ENCODE measurements around the gene DGCR6L.
"Not testable (repeated sequence)": the region's sequence is repeated elsewhere in the genome, so short reads cannot be mapped to it uniquely, and the experiment has no call there.

Gene DGCR6L

DNA sequence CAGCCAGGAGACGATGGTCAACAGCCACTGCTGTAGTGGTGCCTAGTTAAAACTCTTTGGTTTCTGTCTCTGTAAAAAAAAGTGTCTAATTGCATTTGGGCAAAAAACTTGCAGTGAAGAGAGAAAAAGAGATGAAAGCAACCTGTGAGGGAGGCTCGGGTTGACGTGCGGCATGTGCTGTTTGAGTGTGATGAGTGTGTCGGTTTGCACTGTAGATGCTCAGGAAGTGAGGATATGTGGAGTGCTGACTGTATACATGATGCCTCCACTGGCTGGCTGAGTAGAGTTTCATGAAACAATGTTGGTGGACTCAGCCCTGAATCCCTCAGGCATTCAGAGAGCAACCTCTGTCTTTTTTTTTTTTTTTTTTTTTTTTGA lies 4.3 kb upstream of the DGCR6L start:
- no peak for DNase-seq

DNA sequence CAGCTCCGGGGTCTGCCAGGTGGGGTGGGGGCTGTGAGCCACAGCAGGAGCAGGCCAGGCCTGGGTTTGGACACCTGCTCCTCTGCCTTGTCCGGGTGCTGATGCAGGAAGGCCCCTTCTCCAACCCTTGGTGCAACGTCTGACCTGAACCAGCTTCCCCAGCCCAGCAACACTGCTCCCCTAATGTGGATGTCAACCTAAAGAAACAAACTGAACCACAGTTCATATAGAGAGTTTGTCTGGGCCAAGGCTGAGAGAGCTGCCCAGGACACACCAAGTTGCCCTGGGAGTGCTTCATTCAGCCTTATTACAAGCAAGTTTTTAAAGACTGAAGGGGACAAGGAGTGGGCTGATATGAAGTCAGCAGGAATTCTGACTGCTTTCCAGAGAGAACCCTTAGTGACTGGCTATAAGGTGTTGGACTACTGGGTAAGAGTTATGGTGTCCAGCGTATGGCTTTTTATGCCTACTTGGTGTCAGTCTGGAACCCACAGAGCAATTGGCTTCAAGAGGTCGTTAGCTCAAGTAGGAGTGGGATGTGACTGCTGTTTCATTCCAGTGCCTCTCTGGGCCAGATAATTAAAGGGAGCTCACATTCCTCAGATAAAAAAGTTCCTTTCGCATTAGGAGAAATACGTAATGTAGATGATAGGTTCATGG lies 1.8 kb upstream of the DGCR6L start:
- not testable (repeated sequence) for DNase-seq

- not testable (repeated sequence) for DNase-seq
Observed at GRCh38 chr22:20320659-20321551, 1.0 kb upstream of the DGCR6L start.

DNA sequence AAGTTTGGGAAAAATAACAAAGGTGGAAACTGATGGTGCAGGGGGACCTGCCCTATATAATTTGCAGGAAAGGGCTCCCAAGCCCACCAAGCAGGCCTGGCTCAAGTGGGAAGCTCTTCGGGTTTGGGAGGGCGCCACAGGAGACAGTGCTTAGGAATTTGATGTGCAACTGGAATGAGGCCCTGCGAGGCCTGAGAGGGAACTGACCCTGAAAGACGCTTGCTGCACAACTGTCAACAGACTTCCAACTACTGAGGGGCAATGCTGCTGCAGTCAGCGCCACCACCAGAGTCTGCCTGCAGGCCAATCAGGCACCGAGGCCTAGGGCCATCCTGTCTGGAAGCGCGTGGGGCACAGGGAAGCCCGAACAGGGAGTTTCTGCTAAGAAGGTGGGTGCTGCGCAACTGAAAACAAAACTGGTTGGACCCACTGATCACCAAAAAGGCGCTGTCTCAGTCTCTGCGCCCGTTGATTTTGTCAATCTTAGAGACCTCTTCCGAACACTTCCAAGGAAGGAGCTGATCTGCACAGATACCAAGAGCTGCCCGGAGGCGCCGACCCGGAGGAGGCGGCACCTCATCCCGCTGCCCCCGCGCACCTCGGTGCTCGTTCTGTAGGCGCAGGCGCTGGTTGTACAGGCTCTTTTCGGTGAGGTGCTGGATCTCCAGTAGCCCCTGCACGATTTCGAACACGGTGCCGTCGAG lies 667 bp downstream of the DGCR6L start:
- no peak for DNase-seq

- not testable (repeated sequence) for DNase-seq
Observed at GRCh38 chr22:20318043-20318688, 1.7 kb downstream of the DGCR6L start.

DNA sequence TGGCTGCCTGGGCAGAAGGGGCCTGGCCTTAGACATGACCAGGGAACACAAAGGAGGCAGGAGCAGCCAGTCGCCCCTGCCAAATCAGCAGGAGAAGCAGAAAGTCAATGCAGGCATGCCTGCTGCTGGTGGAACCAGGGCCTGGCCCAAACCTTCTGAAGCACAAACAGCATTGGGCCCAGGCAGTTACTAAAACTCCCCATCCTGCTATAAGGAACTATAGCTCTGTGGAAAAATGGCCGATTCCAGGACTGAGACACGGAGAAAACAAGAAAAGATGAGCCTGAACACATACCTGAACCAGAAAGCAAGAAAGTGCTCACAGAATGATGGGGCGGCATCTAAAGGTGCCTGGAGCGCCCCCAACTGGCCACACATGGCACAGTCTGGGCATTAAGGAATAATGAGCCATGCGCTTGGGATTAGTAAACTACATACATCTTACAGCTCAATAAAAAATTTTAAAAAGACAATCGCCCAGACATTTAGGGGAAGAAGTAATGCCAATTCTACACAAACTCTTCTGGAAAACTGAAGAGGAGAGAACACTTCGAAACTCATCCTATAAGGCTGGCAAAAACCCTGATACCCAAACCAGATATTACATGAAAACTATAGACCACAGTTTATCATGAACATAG lies 2.3 kb downstream of the DGCR6L start:
- not testable (repeated sequence) for DNase-seq

- DNase-seq = no peak
Observed at GRCh38 chr22:20316844-20317401, 2.9 kb downstream of the DGCR6L start.

DNA sequence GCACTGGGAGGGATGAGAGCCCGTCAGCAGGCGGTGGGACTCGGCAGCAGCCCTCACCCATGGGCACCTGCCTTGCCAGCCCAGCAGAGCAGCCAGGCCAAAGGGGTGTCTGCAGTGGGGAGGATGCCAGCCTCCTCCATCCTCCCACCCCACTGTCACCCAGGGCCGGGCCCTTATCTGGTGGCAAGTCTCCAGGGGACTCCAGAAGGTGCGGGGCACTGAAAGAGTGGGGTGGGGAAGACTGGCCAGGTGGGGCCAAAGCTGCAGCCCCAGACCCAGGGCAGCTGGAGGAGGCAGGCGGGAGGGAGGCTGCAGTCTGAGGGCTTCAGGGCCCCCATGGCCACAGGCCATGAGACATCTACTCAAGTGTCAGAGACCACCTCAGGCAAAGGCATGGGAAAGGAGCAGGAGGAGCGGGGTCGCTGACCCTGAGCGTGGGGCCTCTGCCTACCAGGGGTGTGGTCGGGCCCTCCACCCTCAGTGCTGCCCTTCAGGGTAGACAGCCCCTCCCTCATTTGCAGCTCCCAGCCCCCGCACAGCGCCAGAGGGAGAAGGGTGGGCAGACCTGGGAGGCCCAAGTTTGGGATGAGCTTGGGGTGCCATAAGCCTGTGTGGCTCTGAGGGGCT lies 3.5 kb downstream of the DGCR6L start:
- DNase-seq = no peak

GRCh38 chr22:20315337-20316216 lies 4.3 kb downstream of the DGCR6L start:
- no peak for DNase-seq

GRCh38 chr22:20314741-20315336 lies 5.0 kb downstream of the DGCR6L start:
- not testable (repeated sequence) for DNase-seq

DNA sequence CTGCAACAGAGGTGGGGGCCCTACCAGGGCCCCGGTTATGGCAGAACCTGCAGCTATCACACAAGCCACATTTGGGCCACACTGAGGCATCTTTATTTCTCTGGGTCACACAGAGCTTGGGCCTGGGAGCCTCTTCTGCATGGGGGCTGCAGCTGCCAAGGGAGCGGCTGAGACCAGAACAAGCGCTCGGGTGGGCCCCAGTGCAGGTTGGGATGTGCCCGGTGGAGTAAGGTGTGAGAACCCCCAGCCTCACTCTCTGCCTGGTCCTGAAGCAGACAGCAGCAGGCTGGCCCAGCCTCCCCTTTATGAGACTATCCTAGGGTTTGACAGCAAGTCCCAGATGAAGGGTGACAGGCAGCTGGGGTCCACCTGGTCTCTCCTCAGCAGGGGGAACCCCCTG lies 5.7 kb downstream of the DGCR6L start:
- not testable (repeated sequence) for DNase-seq

DNA sequence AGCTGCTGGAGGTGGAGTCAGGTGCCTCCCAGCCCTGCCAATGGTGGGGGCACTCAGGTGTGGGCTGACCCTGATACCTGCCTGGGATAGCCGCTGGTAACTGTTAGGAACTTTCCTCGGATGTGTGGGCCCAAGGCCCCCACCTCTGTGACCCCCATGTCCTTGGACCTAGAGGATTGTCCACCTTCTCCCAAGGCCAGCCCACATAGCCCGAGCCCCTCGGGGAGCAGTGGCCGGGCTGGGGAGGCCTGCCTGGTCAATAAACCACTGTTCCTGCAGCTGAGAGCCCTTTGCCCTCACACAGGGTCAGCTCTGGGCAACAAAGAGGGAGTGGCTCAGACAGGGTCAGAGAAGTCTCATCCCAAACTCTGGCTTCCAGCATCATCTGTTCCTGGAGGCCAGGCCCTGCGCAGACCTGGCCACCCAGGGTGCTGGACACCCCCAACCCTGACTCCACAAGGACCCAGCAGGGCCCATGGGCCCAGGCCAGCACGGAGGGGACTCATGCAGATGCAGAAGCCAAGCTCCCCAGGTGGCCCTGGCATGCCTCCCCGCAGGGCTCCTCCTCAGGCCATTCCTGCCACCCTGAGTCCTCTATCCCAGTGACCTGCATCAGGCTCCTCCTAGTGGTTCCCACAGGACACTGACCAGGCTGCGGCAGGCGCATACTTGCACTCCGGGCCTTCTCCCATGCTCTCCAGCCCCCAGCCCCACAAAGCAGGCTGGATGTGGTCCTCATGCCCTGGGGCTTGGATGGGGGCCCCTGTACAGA lies 6.4 kb downstream of the DGCR6L start:
- DNase-seq = not testable (repeated sequence)

DNA sequence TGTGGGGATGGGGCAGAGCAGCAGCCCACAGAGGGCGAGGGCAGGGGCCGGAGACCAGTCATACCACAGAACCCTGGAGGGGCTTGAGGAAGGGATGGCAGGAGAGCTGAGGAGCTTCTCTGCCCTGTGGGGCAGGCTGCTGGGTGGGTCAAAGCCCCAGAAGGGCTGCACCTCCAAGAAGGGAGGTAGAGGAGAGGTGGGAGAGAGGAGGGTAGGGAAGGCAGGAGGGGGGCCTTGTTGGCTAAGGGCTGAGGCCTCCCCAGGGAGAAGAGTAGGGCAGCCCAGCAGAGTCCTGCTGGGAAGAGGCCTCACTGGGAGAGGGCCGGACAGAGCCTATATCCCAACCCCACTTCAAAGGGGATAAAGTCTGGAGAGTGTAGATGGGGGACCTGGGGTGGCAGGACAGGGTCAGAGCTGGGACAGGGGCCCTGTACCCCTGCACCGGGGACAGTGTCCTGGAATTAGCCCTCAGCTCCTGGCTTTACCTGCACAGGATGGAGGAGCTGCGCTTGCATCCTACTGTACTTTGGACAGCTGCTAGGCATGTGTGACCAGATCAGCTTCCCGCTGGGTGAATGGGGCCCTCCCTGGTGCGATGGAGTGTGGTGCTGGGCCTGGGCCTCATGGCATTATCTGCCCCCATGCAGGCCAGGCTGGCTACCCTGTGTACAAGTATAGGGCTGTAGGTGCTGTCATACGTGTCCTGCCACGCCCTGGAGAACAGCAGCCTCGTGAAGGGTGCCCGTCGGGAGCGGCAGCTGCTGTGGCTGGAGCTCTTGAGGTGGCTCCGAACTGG lies 7.3 kb downstream of the DGCR6L start:
- DNase-seq = no peak

DNA sequence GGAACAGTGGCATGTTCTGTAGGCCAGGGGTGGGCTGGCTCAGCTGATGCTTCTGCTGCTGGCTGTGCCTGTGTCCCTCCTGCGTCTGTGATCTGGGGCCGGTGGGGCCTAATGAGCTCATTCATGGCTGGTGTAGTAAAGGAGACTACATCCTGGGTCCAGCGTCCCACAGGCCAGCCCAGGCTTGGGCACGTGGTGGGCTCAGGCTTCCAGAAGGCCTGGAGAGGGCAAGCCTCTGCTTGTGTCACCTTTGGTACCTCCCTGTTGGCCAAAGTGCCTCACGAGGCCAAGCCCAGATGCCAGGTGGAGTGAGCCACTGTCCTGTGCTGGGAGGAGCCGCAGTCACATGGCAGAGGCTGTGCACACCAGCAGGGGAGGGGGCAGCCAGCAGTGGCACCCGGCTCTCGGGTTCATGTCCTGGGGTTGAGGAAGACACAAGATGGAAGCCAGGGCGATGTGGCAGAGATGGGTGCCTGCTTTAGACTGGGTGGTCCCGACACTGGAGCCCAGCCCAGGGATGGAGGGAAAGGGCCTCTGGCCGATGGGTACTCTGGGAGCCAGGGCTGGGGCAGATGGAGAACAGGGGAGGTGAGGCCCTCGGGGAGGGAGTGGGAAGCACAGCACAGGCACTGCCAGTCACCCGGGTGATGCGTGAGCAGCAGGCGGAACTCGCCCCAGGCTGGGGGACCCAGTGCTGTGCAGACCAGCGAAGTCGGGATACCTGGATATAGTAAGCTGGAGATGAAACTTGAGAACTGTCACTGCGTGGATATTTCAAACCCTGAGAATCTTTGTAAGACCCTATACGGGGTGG lies 8.4 kb downstream of the DGCR6L start:
- not testable (repeated sequence) for DNase-seq

DNA sequence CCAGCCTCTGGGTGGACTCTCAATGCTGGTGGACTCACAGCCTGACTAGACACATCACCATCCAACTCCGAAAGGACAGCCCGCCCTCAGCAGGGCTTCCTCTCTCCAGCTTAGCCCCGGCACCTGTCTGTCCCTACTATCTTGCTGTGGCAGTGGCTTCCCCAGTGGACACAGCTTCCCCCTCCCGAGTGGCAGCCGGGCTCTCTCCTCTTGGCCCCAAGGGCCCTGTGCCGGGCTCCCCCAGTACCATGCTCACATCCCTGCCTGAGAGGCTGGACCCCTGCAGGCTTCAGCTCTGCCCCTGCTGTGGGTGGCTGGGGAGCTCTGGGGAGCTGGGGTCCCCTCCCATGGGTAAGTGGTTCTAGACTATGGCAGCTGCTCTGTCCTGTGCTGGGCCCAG lies 9.1 kb downstream of the DGCR6L start:
- DNase-seq = not testable (repeated sequence)

- not testable (repeated sequence) for DNase-seq
Observed at GRCh38 chr22:20310180-20310579, 9.7 kb downstream of the DGCR6L start.

- not testable (repeated sequence) for DNase-seq
Observed at GRCh38 chr22:20308806-20309650, 10.8 kb downstream of the DGCR6L start.

All from NCI-H1105 (cell line).